ENCODE results near the gene CWF19L1. TPM values are rescaled to one million over a fixed set of nuclear protein-coding genes. Genes with fewer than 3 reads are reported as not detected.

CWF19L1 gene
- total and polyA plus RNA-seq, 2 experiments from 2014 or later = 15.8 to 34.4 TPM

GRCh38 chr10:100315615-100316014 lies 48.2 kb upstream of the CWF19L1 start:
- Histone ChIP-seq H3K79me2 (replicated peaks; ENCODE audit: insufficient read depth) (no peaks in the 10 kb centered on the region), H3K4me2 (no peak overlapping the region), H4K20me1 (replicated peaks; ENCODE audit: insufficient read depth) (no peaks in the 10 kb centered on the region), H3F3A (replicated peaks; ENCODE audit: low read depth) (no peaks in the 10 kb centered on the region), H3K4me1 (ENCODE audit: insufficient read depth) (no peaks in the 10 kb centered on the region), H3K27me3 (ENCODE audit: insufficient read depth) (no peaks in the 10 kb centered on the region), H3K9me2 (ENCODE audit: insufficient read depth) (no peaks in the 10 kb centered on the region), H3K27ac (ENCODE audit: low read depth) (no peak overlapping the region), H3K36me3 (ENCODE audit: insufficient read depth) (no peaks in the 10 kb centered on the region), H2AFZ (peak overlapping the region; percentile 54; the same call in 1 of the 2 replicates), H3K4me3 (no peak overlapping the region)
- TF ChIP-seq STAT1 (IDR thresholded peaks at IDR 0.05; ENCODE audit: unreplicated experiment) (no peak), ZNF114 (CRISPR knock-in tag; IDR thresholded peaks at IDR 0.05) (no peak), CTCF (conservative IDR thresholded peaks at IDR 0.05; ENCODE audit: low read depth in 2 of 2) (no peak), EZH2 (IDR thresholded peaks at IDR 0.05; ENCODE audit: low read depth, unreplicated experiment) (no peak), REST (IDR thresholded peaks at IDR 0.05; ENCODE audit: unreplicated experiment) (no peak), JUNB (IDR thresholded peaks at IDR 0.05; ENCODE audit: unreplicated experiment) (no peak), ETS1 (IDR thresholded peaks at IDR 0.05) (no peak), ZNF331 (CRISPR knock-in tag; IDR thresholded peaks at IDR 0.05; ENCODE audit: low read depth) (no peak), EZH2phosphoT487 (IDR thresholded peaks at IDR 0.05; ENCODE audit: unreplicated experiment) (no peak), POLR2AphosphoS5 (IDR thresholded peaks at IDR 0.05; ENCODE audit: low read depth) (no peak), CREB1 (CRISPR knock-in tag; IDR thresholded peaks at IDR 0.05; ENCODE audit: low read depth) (no peak), NANOG (IDR thresholded peaks at IDR 0.05; ENCODE audit: borderline replicate concordance) (no peak), ZNF462 (CRISPR knock-in tag; IDR thresholded peaks at IDR 0.05) (no peak)
- no peak for DNase-seq (ENCODE audit: low spot score)
- H3K9me3 Mint-ChIP-seq = no peaks in the 10 kb centered on the region
- no peak overlapping the region for H3K4me3 Mint-ChIP-seq
- peaks cover 7% of the 10 kb centered on the region for H3K4me1 Mint-ChIP-seq
- peaks cover 3% of the 10 kb centered on the region for H3K27me3 Mint-ChIP-seq (ENCODE audit: insufficient read depth, low read depth, poor library complexity)
- no peak for ATAC-seq
- H3K36me3 Mint-ChIP-seq (ENCODE audit: low read depth) = no peaks in the 10 kb centered on the region
- H3K27ac Mint-ChIP-seq = no peak overlapping the region
